Measurements from ENCODE around the gene WNT4. TPM values are rescaled to one million over a fixed set of nuclear protein-coding genes. Genes with fewer than 3 reads are reported as not detected.

The WNT4 gene
- total RNA-seq, 2 donors from 2014 or later: not detected

- peaks cover 14% of the 10 kb centered on the region for H3K4me1 Mint-ChIP-seq (ENCODE audit: low read depth)
- peak in 1 of 2 donors; percentile 5 for ATAC-seq (replicated peaks in 1 of 2)
- no peak overlapping the region for H3K27ac Mint-ChIP-seq
- peaks cover 2 to 4% of the 10 kb centered on the region in 2 donors for H3K36me3 Mint-ChIP-seq (ENCODE audit: insufficient read depth in 2 of 2)
- H3K9me3 Mint-ChIP-seq: no peaks in the 10 kb centered on the region
- DNase-seq: no peak
- no peaks in the 10 kb centered on the region for H3K27me3 Mint-ChIP-seq (ENCODE audit: low read depth)
- no peak overlapping the region for H3K4me3 Mint-ChIP-seq
These were observed 21.4 kb downstream of the WNT4 start for GRCh38 chr1:22121421-22121911.

GRCh38 chr1:22120469-22120790, 22.5 kb downstream of the WNT4 start:
- H3K27ac Mint-ChIP-seq: no peak overlapping the region
- H3K4me1 Mint-ChIP-seq (ENCODE audit: low read depth): peaks cover 14% of the 10 kb centered on the region
- H3K4me3 Mint-ChIP-seq: no peak overlapping the region

GRCh38 chr1:22119626-22120468, 23.1 kb downstream of the WNT4 start:
- no peaks in the 10 kb centered on the region for H3K27me3 Mint-ChIP-seq (ENCODE audit: low read depth)
- DNase-seq (no peak), ATAC-seq (replicated peaks in 1 of 2) (no peak)
- H3K4me1 Mint-ChIP-seq (ENCODE audit: low read depth): peaks cover 14% of the 10 kb centered on the region
- no peaks in the 10 kb centered on the region for H3K9me3 Mint-ChIP-seq
- no peak overlapping the region for H3K27ac Mint-ChIP-seq
- peaks cover 2 to 6% of the 10 kb centered on the region in 2 donors for H3K36me3 Mint-ChIP-seq (ENCODE audit: insufficient read depth in 2 of 2)
- H3K4me3 Mint-ChIP-seq: no peak overlapping the region

More at GRCh38 chr1:22120469-22120790, 22.5 kb downstream of the WNT4 start:
- no peaks in the 10 kb centered on the region for H3K9me3 Mint-ChIP-seq
- peaks cover 2 to 4% of the 10 kb centered on the region in 2 donors for H3K36me3 Mint-ChIP-seq (ENCODE audit: insufficient read depth in 2 of 2)
- ATAC-seq (replicated peaks in 1 of 2) (peak in 1 of 2 donors; percentile 9), DNase-seq (no peak)
- no peaks in the 10 kb centered on the region for H3K27me3 Mint-ChIP-seq (ENCODE audit: low read depth)

- H3K36me3 Mint-ChIP-seq (ENCODE audit: insufficient read depth in 2 of 2): peaks cover 2 to 6% of the 10 kb centered on the region in 2 donors
- no peak for DNase-seq
- no peaks in the 10 kb centered on the region for H3K27me3 Mint-ChIP-seq (ENCODE audit: low read depth)
- peak overlapping the region; percentile 43 for H3K27ac Mint-ChIP-seq
- peaks cover 16% of the 10 kb centered on the region for H3K4me1 Mint-ChIP-seq (ENCODE audit: low read depth)
- ATAC-seq (replicated peaks in 1 of 2): no peak
- no peaks in the 10 kb centered on the region for H3K9me3 Mint-ChIP-seq
- no peak overlapping the region for H3K4me3 Mint-ChIP-seq
These were observed 24.5 kb downstream of the WNT4 start for GRCh38 chr1:22118291-22118992.

- no peaks in the 10 kb centered on the region for H3K9me3 Mint-ChIP-seq
- peak overlapping the region; percentile 43 for H3K27ac Mint-ChIP-seq
- H3K4me1 Mint-ChIP-seq (ENCODE audit: low read depth): peaks cover 20% of the 10 kb centered on the region
- H3K4me3 Mint-ChIP-seq: no peak overlapping the region
- no peak for DNase-seq
- peaks cover 2 to 8% of the 10 kb centered on the region in 2 donors for H3K36me3 Mint-ChIP-seq (ENCODE audit: insufficient read depth in 2 of 2)
- H3K27me3 Mint-ChIP-seq (ENCODE audit: low read depth): no peaks in the 10 kb centered on the region
- no peak for ATAC-seq (replicated peaks in 1 of 2)
These were observed 25.0 kb downstream of the WNT4 start for GRCh38 chr1:22117851-22118250.

GRCh38 chr1:22117238-22117637, 25.7 kb downstream of the WNT4 start:
- Mint-ChIP-seq H3K4me3 (no peak overlapping the region), H3K4me1 (ENCODE audit: low read depth) (peaks cover 20% of the 10 kb centered on the region), H3K9me3 (no peaks in the 10 kb centered on the region), H3K27me3 (ENCODE audit: low read depth) (no peaks in the 10 kb centered on the region), H3K27ac (no peak overlapping the region), H3K36me3 (ENCODE audit: insufficient read depth in 2 of 2) (peaks cover 2 to 8% of the 10 kb centered on the region in 2 donors)
- DNase-seq: no peak
- no peak for ATAC-seq (replicated peaks in 1 of 2)

- Mint-ChIP-seq H3K27ac (peak overlapping the region; percentile 17), H3K9me3 (no peaks in the 10 kb centered on the region), H3K4me3 (no peak overlapping the region), H3K4me1 (ENCODE audit: low read depth) (peaks cover 20% of the 10 kb centered on the region), H3K36me3 (ENCODE audit: insufficient read depth in 2 of 2) (peaks cover 2 to 13% of the 10 kb centered on the region in 2 donors), H3K27me3 (ENCODE audit: low read depth) (no peaks in the 10 kb centered on the region)
- ATAC-seq (replicated peaks in 1 of 2): no peak
- no peak for DNase-seq
These were observed 27.6 kb downstream of the WNT4 start for GRCh38 chr1:22115286-22115685.

GRCh38 chr1:22114083-22115012, 28.5 kb downstream of the WNT4 start:
- H3K36me3 Mint-ChIP-seq (ENCODE audit: insufficient read depth in 2 of 2): peaks cover 2 to 13% of the 10 kb centered on the region in 2 donors
- ATAC-seq (replicated peaks in 1 of 2) (peak in 1 of 2 donors; percentile 4), DNase-seq (no peak)
- H3K4me1 Mint-ChIP-seq (ENCODE audit: low read depth): peaks cover 20% of the 10 kb centered on the region
- no peaks in the 10 kb centered on the region for H3K27me3 Mint-ChIP-seq (ENCODE audit: low read depth)
- H3K9me3 Mint-ChIP-seq: no peaks in the 10 kb centered on the region
- no peak overlapping the region for H3K27ac Mint-ChIP-seq
- no peak overlapping the region for H3K4me3 Mint-ChIP-seq

GRCh38 chr1:22112554-22112953, 30.3 kb downstream of the WNT4 start:
- peaks cover 6% of the 10 kb centered on the region for H3K4me1 Mint-ChIP-seq (ENCODE audit: low read depth)
- H3K9me3 Mint-ChIP-seq: no peaks in the 10 kb centered on the region
- H3K4me3 Mint-ChIP-seq: no peak overlapping the region
- peak overlapping the region; percentile 25 for H3K27ac Mint-ChIP-seq
- peaks cover 0 to 9% of the 10 kb centered on the region in 2 donors for H3K36me3 Mint-ChIP-seq (ENCODE audit: insufficient read depth in 2 of 2)
- no peak for DNase-seq
- no peaks in the 10 kb centered on the region for H3K27me3 Mint-ChIP-seq (ENCODE audit: low read depth)
- no peak for ATAC-seq (replicated peaks in 1 of 2)

GRCh38 chr1:22111620-22112019, 31.3 kb downstream of the WNT4 start:
- H3K4me3 Mint-ChIP-seq: no peak overlapping the region
- ATAC-seq (replicated peaks in 1 of 2) (no peak), DNase-seq (no peak)
- H3K27me3 Mint-ChIP-seq (ENCODE audit: low read depth): no peaks in the 10 kb centered on the region
- H3K36me3 Mint-ChIP-seq (ENCODE audit: insufficient read depth in 2 of 2): peaks cover 0 to 11% of the 10 kb centered on the region in 2 donors
- peaks cover 10% of the 10 kb centered on the region for H3K4me1 Mint-ChIP-seq (ENCODE audit: low read depth)
- H3K9me3 Mint-ChIP-seq: no peaks in the 10 kb centered on the region
- H3K27ac Mint-ChIP-seq: peak overlapping the region; percentile 70

- Mint-ChIP-seq H3K4me3 (no peak overlapping the region), H3K4me1 (ENCODE audit: low read depth) (peaks cover 15% of the 10 kb centered on the region)
These were observed 31.8 kb downstream of the WNT4 start for GRCh38 chr1:22111115-22111514.

GRCh38 chr1:22110016-22110415, 32.9 kb downstream of the WNT4 start:
- Mint-ChIP-seq H3K36me3 (ENCODE audit: insufficient read depth in 2 of 2) (peaks cover 4 to 17% of the 10 kb centered on the region in 2 donors), H3K4me3 (no peak overlapping the region), H3K9me3 (no peaks in the 10 kb centered on the region), H3K27ac (no peak overlapping the region), H3K27me3 (ENCODE audit: low read depth) (no peaks in the 10 kb centered on the region), H3K4me1 (ENCODE audit: low read depth) (peaks cover 25% of the 10 kb centered on the region)
- DNase-seq: no peak
- no peak for ATAC-seq (replicated peaks in 1 of 2)

More at GRCh38 chr1:22111115-22111514, 31.8 kb downstream of the WNT4 start:
- ATAC-seq (replicated peaks in 1 of 2): no peak
- Mint-ChIP-seq H3K27ac (no peak overlapping the region), H3K36me3 (ENCODE audit: insufficient read depth in 2 of 2) (peaks cover 0 to 13% of the 10 kb centered on the region in 2 donors), H3K27me3 (ENCODE audit: low read depth) (no peaks in the 10 kb centered on the region), H3K9me3 (no peaks in the 10 kb centered on the region)
- DNase-seq: no peak

All from activated T-cell treated with anti-CD3 and anti-CD28 coated beads, Interleukin-2, amount 50 U/mL, for 72 hours (primary cell).